HepG2 (cell line): ENCODE results near the gene BTF3L4. TPM values are rescaled to one million over a fixed set of nuclear protein-coding genes. Genes with fewer than 3 reads are reported as not detected.

Experiments
- CTCF ChIP-seq: sonication (generic); formaldehyde crosslinking; IDR thresholded peaks from 2 replicates; pipeline ENCODE4 v1.5.0; 2020; ENCODE audit warnings: mild to moderate bottlenecking, missing genetic modification reagents, moderate library complexity
- DZIP1 ChIP-seq: sonication (generic); formaldehyde crosslinking; IDR thresholded peaks from 2 replicates; pipeline ENCODE4 v1.5.0; 2020; ENCODE audit warnings: mild to moderate bottlenecking, missing genetic modification reagents
- EP300 ChIP-seq, 3 experiments: sonication (generic) in 1 of 3; formaldehyde crosslinking in 1 of 3; IDR thresholded peaks; 2 replicates each; pipeline versions ENCODE4 v1.5.1 to v1.6.1; 2011 to 2020; ENCODE audit warnings: low read depth in 2 of 3, low read length in 2 of 3, borderline replicate concordance in 1 of 3, improper control_type of control experiment in 1 of 3, mild to moderate bottlenecking in 1 of 3, missing genetic modification reagents in 1 of 3, moderate library complexity in 1 of 3
- FIP1L1 ChIP-seq: fragments of 200-400 bp; formaldehyde crosslinking; IDR thresholded peaks from 2 replicates; pipeline ENCODE4 v1.6.1; 2018; ENCODE audit warnings: low read depth, mild to moderate bottlenecking, low read length, moderate library complexity, borderline replicate concordance; ENCODE audit not compliant: insufficient read depth
- GZF1 ChIP-seq: sonication (generic); formaldehyde crosslinking; IDR thresholded peaks from 2 replicates; pipeline ENCODE4 v1.5.1; 2020; ENCODE audit warnings: mild to moderate bottlenecking, missing genetic modification reagents
- KLF12 ChIP-seq: sonication (generic); formaldehyde crosslinking; IDR thresholded peaks from 2 replicates; pipeline ENCODE4 v1.4.0; 2020; ENCODE audit warnings: missing genetic modification reagents, borderline replicate concordance
- MTF1 ChIP-seq: sonication (generic); formaldehyde crosslinking; IDR thresholded peaks from 2 replicates; pipeline ENCODE4 v1.5.0; 2020; ENCODE audit warnings: missing genetic modification reagents
- NCOA1 ChIP-seq: sonication (generic); formaldehyde crosslinking; IDR thresholded peaks from 2 replicates; pipeline ENCODE4 v1.9.0; 2021; ENCODE audit warnings: missing genetic modification reagents
- POGK ChIP-seq: sonication (generic); formaldehyde crosslinking; conservative IDR thresholded peaks from 2 replicates; pipeline ENCODE4 v1.8.0; 2022; ENCODE audit warnings: mild to moderate bottlenecking, moderate library complexity, missing genetic modification reagents
- RFXAP ChIP-seq: sonication (generic); formaldehyde crosslinking; IDR thresholded peaks from 2 replicates; pipeline ENCODE4 v1.4.0; 2020; ENCODE audit warnings: missing genetic modification reagents, borderline replicate concordance
- SNRNP70 ChIP-seq: fragments of 200-400 bp; formaldehyde crosslinking; IDR thresholded peaks from 2 replicates; pipeline ENCODE4 v1.6.1; 2017; ENCODE audit warnings: mild to moderate bottlenecking, low read depth, low read length, moderate library complexity
- TBL1XR1 ChIP-seq: fragments of 150-350 bp; IDR thresholded peaks from 2 replicates; pipeline ENCODE4 v1.6.1; 2014; ENCODE audit warnings: borderline replicate concordance, low read length; ENCODE audit not compliant: partially characterized antibody
- TRIM24 ChIP-seq: sonication (generic); formaldehyde crosslinking; IDR thresholded peaks from 2 replicates; pipeline ENCODE4 v1.8.0; 2022; ENCODE audit warnings: mild to moderate bottlenecking, missing genetic modification reagents
- TSC22D2 ChIP-seq: sonication (generic); formaldehyde crosslinking; IDR thresholded peaks from 2 replicates; pipeline ENCODE4 v1.5.1; 2020; ENCODE audit warnings: missing genetic modification reagents, mild to moderate bottlenecking, borderline replicate concordance
- ZNF337 ChIP-seq: sonication (generic); formaldehyde crosslinking; IDR thresholded peaks from 2 replicates; pipeline ENCODE4 v1.5.1; 2020; ENCODE audit warnings: missing genetic modification reagents, low read depth, mild to moderate bottlenecking, borderline replicate concordance
- ZNF44 ChIP-seq: sonication (generic); formaldehyde crosslinking; IDR thresholded peaks from 2 replicates; pipeline ENCODE4 v1.5.1; 2020; ENCODE audit warnings: mild to moderate bottlenecking, missing genetic modification reagents
- ZNF577 ChIP-seq: sonication (generic); formaldehyde crosslinking; IDR thresholded peaks from 2 replicates; pipeline ENCODE4 v1.4.0; 2020; ENCODE audit warnings: mild to moderate bottlenecking, low read depth, missing genetic modification reagents, borderline replicate concordance
- ZNF644 ChIP-seq: IDR thresholded peaks from 2 replicates; pipeline ENCODE4 v1.6.1; 2016; ENCODE audit warnings: low read depth
- ZNF761 ChIP-seq: sonication (generic); formaldehyde crosslinking; conservative IDR thresholded peaks from 2 replicates; pipeline ENCODE4 v1.4.0; 2020; ENCODE audit warnings: mild to moderate bottlenecking, missing genetic modification reagents
- ZNF781 ChIP-seq: sonication (generic); formaldehyde crosslinking; IDR thresholded peaks from 2 replicates; pipeline ENCODE4 v1.5.1; 2020; ENCODE audit warnings: borderline replicate concordance, mild to moderate bottlenecking, missing genetic modification reagents; ENCODE audit errors: not compliant biosample characterization
- ZNF841 ChIP-seq: sonication (generic); formaldehyde crosslinking; IDR thresholded peaks from 2 replicates; pipeline ENCODE4 v1.8.1; 2023; ENCODE audit warnings: missing genetic modification reagents, borderline replicate concordance
- polyA plus RNA-seq, 8 experiments: library from polyadenylated mRNA; depleted of rRNA in 3 of 8; stranded (reverse) in 7 of 8; unstranded in 1 of 8; fragments of >200 nt; fragmentation: Illumina TruSeq in 4 of 8; extraction: Trizol in 4 of 8; gene quantifications; 2 replicates each; pipeline versions ENCODE4 v1.2.1 to v1.2.3, GENCODE V29; 2011 to 2016; ENCODE audit warnings: low read depth in 4 of 8, missing spikeins in 1 of 8, mixed read lengths in 1 of 8; ENCODE audit not compliant: insufficient read depth in 1 of 8
- total RNA-seq, 5 experiments: library from RNA; depleted of rRNA; stranded (reverse); fragments of >200 nt; fragmentation: Illumina TruSeq; extraction: Trizol; gene quantifications; 2 replicates each; pipeline ENCODE4 v1.2.3, GENCODE V29; 2016; ENCODE audit warnings: low read depth in 1 of 5
- TF ChIP-seq, protein P1 (sequence below): sonication (generic); formaldehyde crosslinking; IDR thresholded peaks from 2 replicates; pipeline ENCODE4 v1.4.0; 2020; ENCODE audit warnings: mild to moderate bottlenecking, missing genetic modification reagents

The BTF3L4 gene
- total and polyA plus RNA-seq, 2 of the 13 experiments (the other 11 are each of a cell fraction or from before 2014, with no cell fraction given) = 59.0 to 74.3 TPM

GRCh38 chr1:52054496-52055065 lies 1.5 kb upstream of the BTF3L4 start (continued):
- TF ChIP-seq DZIP1 (CRISPR knock-in tag) = no peak
- TF ChIP-seq SNRNP70 = no peak
- 0 out of 2 replicates have a peak, but pooled peaks have one; percentile 45 for TF ChIP-seq NCOA1
- no peak for TF ChIP-seq TSC22D2
- TF ChIP-seq, protein P1, sequence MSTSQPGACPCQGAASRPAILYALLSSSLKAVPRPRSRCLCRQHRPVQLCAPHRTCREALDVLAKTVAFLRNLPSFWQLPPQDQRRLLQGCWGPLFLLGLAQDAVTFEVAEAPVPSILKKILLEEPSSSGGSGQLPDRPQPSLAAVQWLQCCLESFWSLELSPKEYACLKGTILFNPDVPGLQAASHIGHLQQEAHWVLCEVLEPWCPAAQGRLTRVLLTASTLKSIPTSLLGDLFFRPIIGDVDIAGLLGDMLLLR (CRISPR knock-in tag) = no peak
- no peak for TF ChIP-seq GZF1 (CRISPR knock-in tag)
- no peak for TF ChIP-seq FIP1L1
- TF ChIP-seq ZNF644 = no peak
- TF ChIP-seq TBL1XR1 = no peak
- no peak for TF ChIP-seq MTF1 (CRISPR knock-in tag)
- TF ChIP-seq CTCF (CRISPR knock-in tag) = 0 out of 2 replicates have a peak, but pooled peaks have one; percentile 1
- TF ChIP-seq TRIM24 = no peak
- TF ChIP-seq EP300 (IDR thresholded peaks at IDR 0.05; ENCODE audit: low read depth in 2 of 2, low read length in 2 of 2) = no peak
- no peak for TF ChIP-seq EP300 (CRISPR knock-in tag; IDR thresholded peaks at IDR 0.05; ENCODE audit: borderline replicate concordance)
- no peak for TF ChIP-seq ZNF577 (CRISPR knock-in tag)
- peak; percentile 9 for TF ChIP-seq ZNF781
- TF ChIP-seq KLF12 = no peak
- 0 out of 2 replicates have a peak, but pooled peaks have one; percentile 3 for TF ChIP-seq POGK (CRISPR knock-in tag)
- no peak for TF ChIP-seq RFXAP (CRISPR knock-in tag)
- TF ChIP-seq ZNF841 (CRISPR knock-in tag) = no peak
- TF ChIP-seq ZNF44 (CRISPR knock-in tag) = no peak
- no peak for TF ChIP-seq ZNF337 (CRISPR knock-in tag)
- TF ChIP-seq ZNF761 = no peak
